ENCODE measurements around the gene WDR26.

DNA sequence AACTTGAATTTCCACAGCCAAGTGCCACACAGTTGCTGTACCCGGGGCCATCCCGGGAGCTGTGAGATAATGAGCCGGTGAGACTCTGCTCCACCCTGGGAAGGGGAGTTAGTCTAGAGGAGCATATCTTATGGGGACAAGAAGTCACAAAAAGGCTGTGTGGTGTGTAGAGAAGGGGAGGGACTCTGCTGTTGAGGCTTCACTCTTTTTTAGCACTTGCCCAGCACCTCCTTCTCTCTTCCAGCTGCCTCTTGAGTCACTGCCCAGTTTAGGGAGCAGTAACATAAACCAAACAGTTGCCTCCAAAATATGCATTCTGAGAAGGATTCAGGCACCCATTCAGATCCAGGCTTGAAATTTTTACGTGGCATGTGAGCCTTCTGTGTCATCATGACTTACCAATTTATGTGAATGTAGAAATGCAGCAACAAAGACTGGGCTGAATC is 744 bp upstream of the WDR26 start:
- TF ChIP-seq, protein P1, sequence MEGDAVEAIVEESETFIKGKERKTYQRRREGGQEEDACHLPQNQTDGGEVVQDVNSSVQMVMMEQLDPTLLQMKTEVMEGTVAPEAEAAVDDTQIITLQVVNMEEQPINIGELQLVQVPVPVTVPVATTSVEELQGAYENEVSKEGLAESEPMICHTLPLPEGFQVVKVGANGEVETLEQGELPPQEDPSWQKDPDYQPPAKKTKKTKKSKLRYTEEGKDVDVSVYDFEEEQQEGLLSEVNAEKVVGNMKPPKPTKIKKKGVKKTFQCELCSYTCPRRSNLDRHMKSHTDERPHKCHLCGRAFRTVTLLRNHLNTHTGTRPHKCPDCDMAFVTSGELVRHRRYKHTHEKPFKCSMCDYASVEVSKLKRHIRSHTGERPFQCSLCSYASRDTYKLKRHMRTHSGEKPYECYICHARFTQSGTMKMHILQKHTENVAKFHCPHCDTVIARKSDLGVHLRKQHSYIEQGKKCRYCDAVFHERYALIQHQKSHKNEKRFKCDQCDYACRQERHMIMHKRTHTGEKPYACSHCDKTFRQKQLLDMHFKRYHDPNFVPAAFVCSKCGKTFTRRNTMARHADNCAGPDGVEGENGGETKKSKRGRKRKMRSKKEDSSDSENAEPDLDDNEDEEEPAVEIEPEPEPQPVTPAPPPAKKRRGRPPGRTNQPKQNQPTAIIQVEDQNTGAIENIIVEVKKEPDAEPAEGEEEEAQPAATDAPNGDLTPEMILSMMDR (IDR thresholded peaks at IDR 0.05), result no peak
- TF ChIP-seq POLR2A (IDR thresholded peaks at IDR 0.05), result no peak

Data from right lobe of liver (tissue), 4 donors.